ENCODE results near the gene NPY. TPM values are rescaled to one million over a fixed set of nuclear protein-coding genes. Genes with fewer than 3 reads are reported as not detected.

Gene NPY
- total RNA-seq, 1 experiment from 2014 or later = not detected

GRCh38 chr7:24299192-24299591 is 15.2 kb downstream of the NPY start:
- ChIA-PET POLR2A (no interaction called here), CTCF (no interaction called here)
- no peaks in the 10 kb centered on the region for H3K36me3 ChIP-seq (ENCODE audit: control insufficient read depth, insufficient read depth, low read length)
- H3K4me3 ChIP-seq (ENCODE audit: low read depth in 2 of 2, low read length in 2 of 2) = no peak overlapping the region
- DNase-seq (ENCODE audit: low read depth, low spot score) = no peak
- TF ChIP-seq POLR2AphosphoS5 (IDR thresholded peaks at IDR 0.05; ENCODE audit: low read depth, low read length) (no peak), SIN3A (IDR thresholded peaks at IDR 0.05; ENCODE audit: borderline replicate concordance, insufficient read depth, low read depth, low read length) (no peak), REST (IDR thresholded peaks at IDR 0.05; ENCODE audit: insufficient read depth in 1 of 2, low read depth in 2 of 2, low read length in 1 of 2) (no peak), TCF7L2 (IDR thresholded peaks at IDR 0.05; ENCODE audit: low read depth, low read length) (no peak), CTCF (IDR thresholded peaks at IDR 0.05) (no peak)
- in situ Hi-C loops (cut with HindIII; ENCODE audit: low pct_unique_long_range_greater_than_20kb, low sequenced_read_pairs) = no loop called here
- intact Hi-C loops (cut with micrococcal nuclease; ENCODE audit: unreplicated experiment) = loop anchor here (10.0 kb wide), 1 partner anchor 426 kb away; no protein-coding TSS in a partner anchor
- no peaks in the 10 kb centered on the region for H3K9me3 ChIP-seq (ENCODE audit: control insufficient read depth, insufficient read depth, low read depth, low read length)
- no TSS peak for BruUV-seq (replicated peaks)
- ATAC-seq = no peak
- no peaks in the 10 kb centered on the region for H3K4me1 ChIP-seq (ENCODE audit: control insufficient read depth, insufficient read depth, low read length)
- H3K27me3 ChIP-seq (ENCODE audit: control insufficient read depth, insufficient read depth, low read length) = peaks cover 5% of the 10 kb centered on the region; the same call in 1 of the 2 replicates
- no peak overlapping the region for H3K27ac ChIP-seq (ENCODE audit: low read length)

GRCh38 chr7:24301703-24302102 is 17.7 kb downstream of the NPY start:
- Histone ChIP-seq H3K4me1 (ENCODE audit: control insufficient read depth, insufficient read depth, low read length) (no peaks in the 10 kb centered on the region), H3K27me3 (ENCODE audit: control insufficient read depth, insufficient read depth, low read length) (peaks cover 5% of the 10 kb centered on the region; the same call in 1 of the 2 replicates), H3K4me3 (ENCODE audit: low read depth in 2 of 2, low read length in 2 of 2) (no peak overlapping the region), H3K9me3 (ENCODE audit: control insufficient read depth, insufficient read depth, low read depth, low read length) (no peaks in the 10 kb centered on the region), H3K27ac (ENCODE audit: low read length) (no peak overlapping the region), H3K36me3 (ENCODE audit: control insufficient read depth, insufficient read depth, low read length) (no peaks in the 10 kb centered on the region)
- intact Hi-C loops (cut with micrococcal nuclease; ENCODE audit: unreplicated experiment) = no loop called here
- no TSS peak for BruUV-seq (replicated peaks)
- in situ Hi-C loops (cut with HindIII; ENCODE audit: low pct_unique_long_range_greater_than_20kb, low sequenced_read_pairs) = no loop called here
- no peak for ATAC-seq
- TF ChIP-seq SIN3A (IDR thresholded peaks at IDR 0.05; ENCODE audit: borderline replicate concordance, insufficient read depth, low read depth, low read length) = no peak
- no peak for TF ChIP-seq POLR2AphosphoS5 (IDR thresholded peaks at IDR 0.05; ENCODE audit: low read depth, low read length)
- no peak for TF ChIP-seq REST (IDR thresholded peaks at IDR 0.05; ENCODE audit: insufficient read depth in 1 of 2, low read depth in 2 of 2, low read length in 1 of 2)
- TF ChIP-seq CTCF (IDR thresholded peaks at IDR 0.05) = no peak
- TF ChIP-seq TCF7L2 (IDR thresholded peaks at IDR 0.05; ENCODE audit: low read depth, low read length) = no peak
- DNase-seq (ENCODE audit: low read depth, low spot score) = no peak
- ChIA-PET POLR2A (no interaction called here), CTCF (no interaction called here)

Data from Panc1 (cell line).